ENCODE results near the gene SPATA17.

DNA sequence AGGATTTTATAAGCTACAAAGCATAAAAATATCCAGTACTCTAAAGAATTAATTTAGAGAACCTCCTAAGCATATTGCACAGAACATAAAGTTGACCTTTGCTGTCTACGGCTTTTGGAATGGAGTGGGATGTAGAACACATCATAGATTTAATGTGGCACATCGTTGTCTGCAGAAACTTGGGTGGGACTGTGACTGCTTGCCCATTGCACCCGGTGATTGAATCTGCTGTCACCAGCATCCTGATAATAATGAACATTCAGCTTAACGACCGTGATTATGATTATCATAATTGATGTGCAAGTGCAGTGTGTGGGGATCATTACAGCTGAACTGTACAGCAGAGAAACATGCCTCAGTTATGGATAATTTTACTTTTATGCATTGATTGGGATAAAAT, 181.9 kb downstream of the SPATA17 start:
- TF ChIP-seq POLR2A (IDR thresholded peaks at IDR 0.05) = no peak
- TF ChIP-seq, protein P1, sequence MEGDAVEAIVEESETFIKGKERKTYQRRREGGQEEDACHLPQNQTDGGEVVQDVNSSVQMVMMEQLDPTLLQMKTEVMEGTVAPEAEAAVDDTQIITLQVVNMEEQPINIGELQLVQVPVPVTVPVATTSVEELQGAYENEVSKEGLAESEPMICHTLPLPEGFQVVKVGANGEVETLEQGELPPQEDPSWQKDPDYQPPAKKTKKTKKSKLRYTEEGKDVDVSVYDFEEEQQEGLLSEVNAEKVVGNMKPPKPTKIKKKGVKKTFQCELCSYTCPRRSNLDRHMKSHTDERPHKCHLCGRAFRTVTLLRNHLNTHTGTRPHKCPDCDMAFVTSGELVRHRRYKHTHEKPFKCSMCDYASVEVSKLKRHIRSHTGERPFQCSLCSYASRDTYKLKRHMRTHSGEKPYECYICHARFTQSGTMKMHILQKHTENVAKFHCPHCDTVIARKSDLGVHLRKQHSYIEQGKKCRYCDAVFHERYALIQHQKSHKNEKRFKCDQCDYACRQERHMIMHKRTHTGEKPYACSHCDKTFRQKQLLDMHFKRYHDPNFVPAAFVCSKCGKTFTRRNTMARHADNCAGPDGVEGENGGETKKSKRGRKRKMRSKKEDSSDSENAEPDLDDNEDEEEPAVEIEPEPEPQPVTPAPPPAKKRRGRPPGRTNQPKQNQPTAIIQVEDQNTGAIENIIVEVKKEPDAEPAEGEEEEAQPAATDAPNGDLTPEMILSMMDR (IDR thresholded peaks at IDR 0.05 in 8 of 11, conservative IDR thresholded peaks at IDR 0.05 in 3 of 11) = no peak
- TF ChIP-seq POLR2AphosphoS5 (IDR thresholded peaks at IDR 0.05) = no peak

Measured in spleen (tissue), 7 donors.